Loucy (cell line): ENCODE measurements around the gene CD4.

Experiments used
- CTCF ChIP-seq: fragments of 200-600 bp; sonication (generic); conservative IDR thresholded peaks from 2 replicates; pipeline ENCODE4 v1.5.1; 2014; ENCODE audit warnings: mild to moderate bottlenecking, antibody characterized with exemption, low read length
- EZH2phosphoT487 ChIP-seq: fragments of 200-600 bp; IDR thresholded peaks from 2 replicates; pipeline ENCODE4 v1.6.1; 2018; ENCODE audit warnings: antibody characterized with exemption, mild to moderate bottlenecking, moderate library complexity, borderline replicate concordance

- TF ChIP-seq CTCF (no peak), EZH2phosphoT487 (no peak)
Measured at GRCh38 chr12:6809056-6809455, 19.7 kb downstream of the CD4 start.
